ENCODE data around the gene STON2.

The STON2 gene

DNA sequence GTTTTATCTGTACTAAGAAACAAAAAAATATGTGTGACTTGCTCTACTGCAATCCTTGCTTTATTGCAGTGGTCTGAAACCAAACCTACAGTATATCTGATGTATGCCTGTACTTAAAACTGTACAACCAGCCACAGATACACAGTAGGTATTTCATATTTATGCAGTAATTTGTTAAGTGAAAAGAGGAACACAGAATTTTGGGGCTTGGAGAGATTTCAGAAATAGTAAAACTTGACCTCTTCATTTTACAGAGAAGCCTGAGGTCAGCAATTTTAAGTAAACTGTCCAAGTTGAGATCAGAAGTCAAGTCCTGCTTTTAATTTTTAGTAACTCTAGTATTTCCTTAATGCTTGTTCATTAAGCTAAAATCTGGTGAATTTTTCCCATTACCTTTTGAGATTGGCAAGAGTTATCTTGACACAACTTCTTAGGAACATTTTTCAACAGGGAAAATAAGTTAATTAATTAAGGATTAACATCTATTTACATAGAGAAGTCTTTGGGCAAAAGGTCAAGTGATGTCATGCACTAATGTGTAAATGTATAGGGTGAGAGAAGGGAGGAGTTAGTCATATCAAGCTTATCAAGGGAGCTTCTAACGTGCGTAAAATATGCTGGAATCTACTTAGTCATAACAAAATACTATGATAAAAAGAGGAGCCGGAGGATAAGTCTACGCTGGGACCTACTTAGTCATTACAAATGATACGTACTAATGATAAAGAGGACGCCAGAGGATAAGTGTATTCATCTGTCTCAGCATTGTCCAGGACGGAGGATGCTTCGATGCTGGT is 113.4 kb downstream of the STON2 start:
- TF ChIP-seq, protein P1, sequence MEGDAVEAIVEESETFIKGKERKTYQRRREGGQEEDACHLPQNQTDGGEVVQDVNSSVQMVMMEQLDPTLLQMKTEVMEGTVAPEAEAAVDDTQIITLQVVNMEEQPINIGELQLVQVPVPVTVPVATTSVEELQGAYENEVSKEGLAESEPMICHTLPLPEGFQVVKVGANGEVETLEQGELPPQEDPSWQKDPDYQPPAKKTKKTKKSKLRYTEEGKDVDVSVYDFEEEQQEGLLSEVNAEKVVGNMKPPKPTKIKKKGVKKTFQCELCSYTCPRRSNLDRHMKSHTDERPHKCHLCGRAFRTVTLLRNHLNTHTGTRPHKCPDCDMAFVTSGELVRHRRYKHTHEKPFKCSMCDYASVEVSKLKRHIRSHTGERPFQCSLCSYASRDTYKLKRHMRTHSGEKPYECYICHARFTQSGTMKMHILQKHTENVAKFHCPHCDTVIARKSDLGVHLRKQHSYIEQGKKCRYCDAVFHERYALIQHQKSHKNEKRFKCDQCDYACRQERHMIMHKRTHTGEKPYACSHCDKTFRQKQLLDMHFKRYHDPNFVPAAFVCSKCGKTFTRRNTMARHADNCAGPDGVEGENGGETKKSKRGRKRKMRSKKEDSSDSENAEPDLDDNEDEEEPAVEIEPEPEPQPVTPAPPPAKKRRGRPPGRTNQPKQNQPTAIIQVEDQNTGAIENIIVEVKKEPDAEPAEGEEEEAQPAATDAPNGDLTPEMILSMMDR (IDR thresholded peaks at IDR 0.05; ENCODE audit: low read depth, low read length), result no peak
- no peak for DNase-seq (ENCODE audit: extremely low read depth, low read depth)

DNA sequence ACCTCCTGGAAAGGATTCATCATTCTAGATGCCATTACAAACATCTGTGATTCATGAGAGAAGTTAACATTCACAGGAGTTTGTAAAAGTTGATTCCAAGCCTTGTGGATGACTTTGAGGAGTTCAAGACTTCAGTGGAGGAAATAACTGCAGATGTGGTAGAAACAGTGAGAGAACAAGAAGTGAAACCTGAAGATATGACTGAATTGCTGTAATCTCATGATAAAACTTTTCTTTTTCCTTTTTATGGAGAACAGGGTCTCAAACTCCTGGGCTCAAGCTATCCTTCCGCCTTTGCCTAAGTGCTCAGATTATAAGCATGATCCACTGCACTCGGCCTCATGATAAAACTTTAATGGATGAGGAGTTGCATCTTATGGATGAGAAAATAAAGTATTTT is 114.9 kb downstream of the STON2 start:
- DNase-seq (ENCODE audit: extremely low read depth, low read depth), result no peak

DNA sequence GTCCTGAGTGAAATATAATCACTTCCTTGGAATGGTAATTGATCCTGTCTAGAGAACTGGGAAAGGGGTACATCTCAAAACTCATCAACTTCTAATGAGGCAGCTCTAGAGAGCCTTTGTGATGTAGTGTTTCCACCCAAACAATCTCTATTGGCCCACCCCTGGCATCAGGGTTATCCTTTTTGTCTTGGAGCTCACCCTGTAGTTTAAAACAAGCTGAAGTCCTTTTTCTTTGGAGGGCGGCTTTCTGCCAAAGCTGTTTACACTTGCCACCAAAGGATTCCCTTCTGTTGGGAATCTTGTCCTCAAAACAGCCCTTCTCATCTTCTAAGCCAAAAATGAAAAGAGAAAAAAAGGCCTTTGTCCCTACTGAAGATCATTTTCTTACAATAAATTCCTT is 118.8 kb downstream of the STON2 start:
- TF ChIP-seq, protein P1 (IDR thresholded peaks at IDR 0.05; ENCODE audit: low read depth, low read length), result no peak
- no peak for DNase-seq (ENCODE audit: extremely low read depth, low read depth)

More for the DNA sequence above, 114.9 kb downstream of the STON2 start:
- TF ChIP-seq, protein P1 (IDR thresholded peaks at IDR 0.05; ENCODE audit: low read depth, low read length), result no peak

DNA sequence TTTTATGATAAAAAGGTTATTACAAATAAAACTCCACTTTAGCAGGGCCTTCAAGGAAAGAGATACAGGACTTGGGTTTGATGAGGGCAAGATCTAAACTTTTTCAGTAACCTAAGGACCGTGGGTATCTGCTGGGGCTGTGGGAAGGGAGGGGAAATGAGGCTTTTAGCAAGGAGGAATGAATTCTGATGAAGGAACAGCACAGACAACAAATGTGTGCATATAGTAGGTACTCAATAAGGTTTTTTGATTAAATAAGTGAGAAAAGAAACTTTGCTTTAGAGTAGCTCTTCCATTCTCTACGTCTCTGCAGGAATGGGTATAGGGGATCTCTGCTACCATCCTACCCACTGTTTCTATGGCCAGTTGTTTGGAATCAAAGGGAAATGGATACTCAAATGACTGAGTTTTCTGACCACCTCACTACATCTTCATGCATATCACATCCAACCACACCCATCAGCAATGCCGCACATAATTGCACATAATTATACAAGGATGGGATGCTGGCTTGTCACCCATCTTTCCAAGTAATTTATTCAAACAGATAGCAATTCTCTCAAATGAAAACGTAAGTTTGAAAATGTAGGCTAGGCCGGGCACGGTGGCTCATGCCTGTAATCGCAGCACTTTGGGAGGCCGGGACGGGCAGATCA is 119.9 kb downstream of the STON2 start:
- TF ChIP-seq, protein P1 (IDR thresholded peaks at IDR 0.05; ENCODE audit: low read depth, low read length), result no peak
- DNase-seq (ENCODE audit: extremely low read depth, low read depth), result no peak

DNA sequence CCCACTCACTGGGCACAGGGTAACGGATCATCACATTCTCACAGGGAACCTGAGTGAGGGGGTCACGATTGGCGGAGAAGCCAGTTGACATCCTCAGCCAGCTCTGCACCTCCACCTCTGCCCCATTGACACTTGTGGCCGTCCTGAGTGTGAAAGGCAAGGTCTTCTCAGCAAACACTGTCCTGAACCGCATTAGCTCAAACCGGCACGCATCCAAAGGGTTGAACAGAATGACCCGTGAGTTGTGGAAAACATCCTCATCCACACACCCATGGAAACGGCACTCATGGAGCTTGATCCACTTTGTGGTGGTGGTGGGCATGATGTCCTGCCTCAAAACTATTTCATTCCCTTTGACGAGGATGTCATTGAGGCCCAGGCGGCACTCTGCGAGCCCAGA is 123.0 kb downstream of the STON2 start:
- DNase-seq (ENCODE audit: extremely low read depth, low read depth), result no peak
- TF ChIP-seq, protein P1 (IDR thresholded peaks at IDR 0.05; ENCODE audit: low read depth, low read length), result no peak

DNA sequence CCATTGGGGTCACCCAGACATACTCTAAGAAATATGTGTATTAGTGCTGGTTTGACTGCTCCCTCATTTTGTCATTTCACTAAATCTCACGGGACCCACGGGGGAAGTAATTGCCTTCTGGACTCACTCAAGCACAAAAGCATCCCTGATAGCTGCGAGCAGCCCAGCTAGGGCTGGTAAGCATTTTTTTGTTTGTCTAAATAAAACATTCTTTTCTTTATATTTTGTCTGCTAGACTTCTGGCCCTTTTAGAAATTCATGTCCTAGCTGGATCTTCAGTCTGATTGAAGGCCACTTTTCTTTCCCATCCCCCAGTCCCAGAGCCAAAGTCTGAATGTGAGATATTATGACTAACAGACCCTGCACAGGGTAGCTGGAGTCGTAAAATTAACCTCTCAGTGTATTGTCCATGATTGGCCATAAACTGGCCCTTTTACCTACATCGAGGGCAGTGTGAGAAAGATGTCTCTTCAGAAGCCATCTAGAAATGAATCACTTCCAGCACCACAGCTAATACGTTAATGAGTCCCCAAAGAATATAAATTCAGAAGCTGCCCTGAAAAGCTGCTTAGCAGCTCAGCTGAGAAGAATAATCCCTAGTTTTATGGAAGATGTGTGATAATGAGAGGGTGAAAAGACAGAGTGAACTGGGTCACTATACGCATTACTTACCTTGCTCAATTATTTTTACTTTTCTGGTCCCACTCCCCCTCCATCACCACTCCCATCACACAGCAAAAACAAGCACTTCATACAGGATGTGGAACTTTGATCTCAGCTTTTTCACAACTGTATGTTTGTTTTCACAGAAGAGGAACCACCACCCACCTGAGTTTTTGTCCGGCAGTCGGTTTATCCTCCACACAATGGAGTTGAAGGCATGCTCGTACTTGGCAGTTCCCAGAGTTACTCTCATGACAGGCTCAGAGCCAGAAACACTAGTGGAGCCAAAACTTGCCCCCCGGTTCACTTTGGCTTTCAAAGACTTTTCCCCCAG is 123.8 kb downstream of the STON2 start:
- no peak for DNase-seq (ENCODE audit: extremely low read depth, low read depth)
- TF ChIP-seq, protein P1 (IDR thresholded peaks at IDR 0.05; ENCODE audit: low read depth, low read length), result no peak

Data from AG09319 (cell line).